Measurements from ENCODE around the gene C4BPA. TPM values are rescaled to one million over a fixed set of nuclear protein-coding genes. Genes with fewer than 3 reads are reported as not detected.

Gene C4BPA
- total and polyA plus RNA-seq, 2 donors: 0.91 to 0.95 TPM

GRCh38 chr1:207112616-207113296, 8.7 kb downstream of the C4BPA start:
- H3K27ac ChIP-seq (ENCODE audit: low read depth): no peak overlapping the region
- no peak for DNase-seq (ENCODE audit: extremely low spot score)
- no peak overlapping the region for H3K4me3 ChIP-seq (ENCODE audit: low read depth, low read length)
- no peaks in the 10 kb centered on the region for H3K4me1 ChIP-seq (ENCODE audit: insufficient read depth)
- no peaks in the 10 kb centered on the region for H3K36me3 ChIP-seq (ENCODE audit: insufficient read depth)
- WGBS: 66% methylated on average over 2 of the region's 2 CpGs

GRCh38 chr1:207115269-207115668, 11.2 kb downstream of the C4BPA start:
- Histone ChIP-seq H3K4me1 (ENCODE audit: insufficient read depth) (no peaks in the 10 kb centered on the region), H3K27ac (ENCODE audit: low read depth) (no peak overlapping the region), H3K4me3 (ENCODE audit: low read depth, low read length) (no peak overlapping the region), H3K36me3 (ENCODE audit: insufficient read depth) (no peaks in the 10 kb centered on the region)
- no peak for DNase-seq (ENCODE audit: extremely low spot score)
- WGBS: 60% methylated on average over 5 of the region's 5 CpGs

GRCh38 chr1:207124389-207124788, 20.4 kb downstream of the C4BPA start:
- no peaks in the 10 kb centered on the region for H3K4me1 ChIP-seq (ENCODE audit: insufficient read depth)
- WGBS: 76% methylated on average over 3 of the region's 3 CpGs
- no peaks in the 10 kb centered on the region for H3K36me3 ChIP-seq (ENCODE audit: insufficient read depth)
- no peak for DNase-seq (ENCODE audit: extremely low spot score)
- no peak overlapping the region for H3K27ac ChIP-seq (ENCODE audit: low read depth)
- no peak overlapping the region for H3K4me3 ChIP-seq (ENCODE audit: low read depth, low read length)

GRCh38 chr1:207128336-207128921, 24.4 kb downstream of the C4BPA start:
- no peaks in the 10 kb centered on the region for H3K4me1 ChIP-seq (ENCODE audit: insufficient read depth)
- no peak overlapping the region for H3K4me3 ChIP-seq (ENCODE audit: low read depth, low read length)
- H3K36me3 ChIP-seq (ENCODE audit: insufficient read depth): no peaks in the 10 kb centered on the region
- DNase-seq (ENCODE audit: extremely low spot score): no peak
- no peak overlapping the region for H3K27ac ChIP-seq (ENCODE audit: low read depth)

- H3K27ac ChIP-seq (ENCODE audit: low read depth): no peak overlapping the region
- no peak for DNase-seq (ENCODE audit: extremely low spot score)
- H3K4me3 ChIP-seq (ENCODE audit: low read depth, low read length): no peak overlapping the region
- H3K4me1 ChIP-seq (ENCODE audit: insufficient read depth): no peaks in the 10 kb centered on the region
- H3K36me3 ChIP-seq (ENCODE audit: insufficient read depth): no peaks in the 10 kb centered on the region
Measured at GRCh38 chr1:207129053-207129452, 25.0 kb downstream of the C4BPA start.

- 69% methylated on average over 1 of the region's 1 CpG for WGBS
- H3K4me1 ChIP-seq (ENCODE audit: insufficient read depth): no peaks in the 10 kb centered on the region
- H3K27ac ChIP-seq (ENCODE audit: low read depth): no peak overlapping the region
- no peak for DNase-seq (ENCODE audit: extremely low spot score)
- no peak overlapping the region for H3K4me3 ChIP-seq (ENCODE audit: low read depth, low read length)
- no peaks in the 10 kb centered on the region for H3K36me3 ChIP-seq (ENCODE audit: insufficient read depth)
Measured at GRCh38 chr1:207130252-207131036, 26.4 kb downstream of the C4BPA start.

GRCh38 chr1:207131163-207131562, 27.1 kb downstream of the C4BPA start:
- H3K4me1 ChIP-seq (ENCODE audit: insufficient read depth): no peaks in the 10 kb centered on the region
- H3K36me3 ChIP-seq (ENCODE audit: insufficient read depth): no peaks in the 10 kb centered on the region
- no peak overlapping the region for H3K27ac ChIP-seq (ENCODE audit: low read depth)
- H3K4me3 ChIP-seq (ENCODE audit: low read depth, low read length): no peak overlapping the region
- 91% methylated on average over 4 of the region's 4 CpGs for WGBS
- no peak for DNase-seq (ENCODE audit: extremely low spot score)

GRCh38 chr1:207134581-207134980, 30.5 kb downstream of the C4BPA start:
- Histone ChIP-seq H3K4me1 (ENCODE audit: insufficient read depth) (no peaks in the 10 kb centered on the region), H3K36me3 (ENCODE audit: insufficient read depth) (no peaks in the 10 kb centered on the region), H3K27ac (ENCODE audit: low read depth) (no peak overlapping the region), H3K4me3 (ENCODE audit: low read depth, low read length) (no peak overlapping the region)
- WGBS: 89% methylated on average over 1 of the region's 1 CpG
- no peak for DNase-seq (ENCODE audit: extremely low spot score)

- Histone ChIP-seq H3K4me1 (ENCODE audit: insufficient read depth) (no peaks in the 10 kb centered on the region), H3K27ac (ENCODE audit: low read depth) (no peak overlapping the region), H3K4me3 (ENCODE audit: low read depth, low read length) (no peak overlapping the region), H3K36me3 (ENCODE audit: insufficient read depth) (no peaks in the 10 kb centered on the region)
- DNase-seq (ENCODE audit: extremely low spot score): no peak
- 93% methylated on average over 1 of the region's 1 CpG for WGBS
Measured at GRCh38 chr1:207139616-207140015, 35.6 kb downstream of the C4BPA start.

GRCh38 chr1:207140536-207140935, 36.5 kb downstream of the C4BPA start:
- 73% methylated on average over 1 of the region's 1 CpG for WGBS
- DNase-seq (ENCODE audit: extremely low spot score): no peak
- H3K4me1 ChIP-seq (ENCODE audit: insufficient read depth): no peaks in the 10 kb centered on the region
- no peak overlapping the region for H3K4me3 ChIP-seq (ENCODE audit: low read depth, low read length)
- H3K27ac ChIP-seq (ENCODE audit: low read depth): no peak overlapping the region
- no peaks in the 10 kb centered on the region for H3K36me3 ChIP-seq (ENCODE audit: insufficient read depth)

GRCh38 chr1:207145401-207146058, 41.5 kb downstream of the C4BPA start:
- no peak for DNase-seq (ENCODE audit: extremely low spot score)
- Histone ChIP-seq H3K4me3 (ENCODE audit: low read depth, low read length) (no peak overlapping the region), H3K4me1 (ENCODE audit: insufficient read depth) (no peaks in the 10 kb centered on the region), H3K27ac (ENCODE audit: low read depth) (no peak overlapping the region), H3K36me3 (ENCODE audit: insufficient read depth) (no peaks in the 10 kb centered on the region)
- 74% methylated on average over 5 of the region's 5 CpGs for WGBS

- Histone ChIP-seq H3K4me1 (ENCODE audit: insufficient read depth) (no peaks in the 10 kb centered on the region), H3K27ac (ENCODE audit: low read depth) (no peak overlapping the region), H3K36me3 (ENCODE audit: insufficient read depth) (no peaks in the 10 kb centered on the region), H3K4me3 (ENCODE audit: low read depth, low read length) (no peak overlapping the region)
- no peak for DNase-seq (ENCODE audit: extremely low spot score)
Measured at GRCh38 chr1:207151920-207152319, 47.9 kb downstream of the C4BPA start.

GRCh38 chr1:207152792-207153468, 48.9 kb downstream of the C4BPA start:
- no peak overlapping the region for H3K4me3 ChIP-seq (ENCODE audit: low read depth, low read length)
- no peak overlapping the region for H3K27ac ChIP-seq (ENCODE audit: low read depth)
- no peak for DNase-seq (ENCODE audit: extremely low spot score)
- H3K36me3 ChIP-seq (ENCODE audit: insufficient read depth): no peaks in the 10 kb centered on the region
- no peaks in the 10 kb centered on the region for H3K4me1 ChIP-seq (ENCODE audit: insufficient read depth)
- WGBS: 80% methylated on average over 5 of the region's 5 CpGs
